DMS153 treated with DMSO at 0.1 percent for 48 hours (cell line): Measurements from ENCODE around the gene LRP1.

ENCODE experiments used
- DNase-seq: peaks from one replicate; lab custom pipeline; 2025; ENCODE audit not compliant: unreplicated experiment; lab: John Stamatoyannopoulos, UW

The LRP1 gene

GRCh38 chr12:57093415-57094207 is 34.7 kb upstream of the LRP1 start:
- no peak for DNase-seq

- no peak for DNase-seq
Observed at GRCh38 chr12:57094208-57095160, 33.8 kb upstream of the LRP1 start.

- DNase-seq = no peak
Observed at GRCh38 chr12:57095440-57095839, 32.8 kb upstream of the LRP1 start.

DNA sequence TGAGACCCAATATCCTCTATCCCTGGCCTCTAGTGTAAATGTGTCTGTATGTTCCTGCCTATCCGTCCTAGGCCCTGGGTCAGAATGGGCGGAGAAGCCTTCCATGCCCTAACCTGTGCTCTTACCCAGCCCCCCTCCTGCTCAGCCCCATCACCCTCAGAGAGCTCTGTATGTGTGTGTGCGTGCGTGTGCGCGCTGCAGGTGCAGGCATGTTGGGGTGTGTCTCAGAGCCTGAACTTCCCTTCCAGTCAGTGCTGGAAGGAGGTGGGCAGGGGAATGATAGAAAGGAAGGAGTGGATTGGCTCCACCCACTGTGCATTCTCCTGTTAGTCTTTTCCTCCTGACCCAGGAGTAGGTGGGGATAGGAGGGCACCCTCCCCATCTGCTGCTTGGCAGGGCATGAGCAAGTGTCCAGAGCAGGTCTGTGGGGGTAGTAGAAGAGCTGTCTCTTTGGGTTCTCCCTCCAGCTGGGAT is 32.1 kb upstream of the LRP1 start:
- DNase-seq = peak; percentile 38

GRCh38 chr12:57096748-57097553 is 31.3 kb upstream of the LRP1 start:
- DNase-seq = no peak

DNA sequence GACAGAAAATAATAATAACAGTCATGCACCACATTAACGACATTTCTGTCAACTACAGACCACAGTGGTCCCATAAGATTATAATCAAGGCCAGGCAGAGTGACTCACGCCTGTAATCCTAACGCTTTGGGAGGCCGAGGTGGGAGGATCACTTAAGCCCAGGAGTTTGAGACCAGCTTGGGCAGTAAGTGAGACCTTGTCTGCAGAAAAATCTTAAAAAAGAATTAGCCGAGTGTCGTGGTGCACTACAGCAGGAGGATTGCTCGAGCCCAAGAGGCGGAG is 30.8 kb upstream of the LRP1 start:
- DNase-seq = no peak

GRCh38 chr12:57098546-57098945 is 29.7 kb upstream of the LRP1 start:
- no peak for DNase-seq

DNA sequence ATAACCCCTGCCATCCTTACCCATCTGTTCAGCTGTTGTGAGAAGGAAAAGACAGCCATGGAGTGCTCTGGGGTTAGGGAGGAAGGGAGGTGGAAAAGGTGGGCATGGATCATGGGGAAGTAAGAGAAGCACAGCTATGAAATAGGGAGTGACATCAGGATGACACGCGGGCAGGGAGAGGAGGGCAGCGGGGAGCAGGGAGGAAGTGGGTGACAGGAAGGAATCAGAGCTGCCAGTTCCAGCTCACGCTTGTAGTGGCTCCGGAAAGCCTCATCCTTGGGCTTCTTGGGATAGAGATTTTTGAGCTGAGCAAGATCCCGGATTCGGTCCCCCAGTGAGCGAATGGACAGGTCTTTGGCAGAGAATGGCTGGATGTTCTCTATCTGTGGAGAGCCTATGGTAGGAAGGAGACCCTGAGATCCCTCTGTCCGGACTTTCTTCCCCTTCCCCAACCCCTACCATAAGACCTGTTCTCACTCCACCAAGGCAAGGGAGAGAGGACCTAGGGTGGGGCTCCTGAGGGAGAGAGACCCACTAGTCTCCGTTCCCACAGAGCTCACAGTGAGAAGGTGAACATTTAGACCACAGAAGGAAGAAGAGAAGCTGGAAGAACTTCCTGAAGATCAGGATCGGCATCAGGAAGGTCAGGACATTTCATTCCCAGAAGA is 29.1 kb upstream of the LRP1 start:
- no peak for DNase-seq

DNA sequence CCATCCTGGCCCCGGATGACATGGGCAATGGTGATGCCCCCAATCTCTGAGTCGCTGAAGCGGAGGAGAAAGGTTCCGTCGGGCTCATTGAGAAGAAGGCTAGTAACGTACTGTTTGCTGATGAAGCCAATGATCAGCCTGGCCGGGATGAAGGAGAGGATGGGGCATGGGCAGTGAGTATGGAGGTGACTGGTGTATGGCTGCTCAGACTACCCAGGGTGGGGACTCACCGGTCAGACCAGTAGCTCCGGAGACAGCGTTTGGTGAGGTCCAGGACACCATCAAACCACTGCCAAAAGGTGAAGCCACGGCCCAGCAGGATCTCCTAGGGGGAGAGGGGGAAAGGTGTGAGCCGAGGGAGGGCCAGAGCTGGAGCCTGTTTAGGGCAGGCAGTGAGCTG is 28.5 kb upstream of the LRP1 start:
- no peak for DNase-seq

GRCh38 chr12:57101892-57102695 is 26.2 kb upstream of the LRP1 start:
- no peak for DNase-seq

DNA sequence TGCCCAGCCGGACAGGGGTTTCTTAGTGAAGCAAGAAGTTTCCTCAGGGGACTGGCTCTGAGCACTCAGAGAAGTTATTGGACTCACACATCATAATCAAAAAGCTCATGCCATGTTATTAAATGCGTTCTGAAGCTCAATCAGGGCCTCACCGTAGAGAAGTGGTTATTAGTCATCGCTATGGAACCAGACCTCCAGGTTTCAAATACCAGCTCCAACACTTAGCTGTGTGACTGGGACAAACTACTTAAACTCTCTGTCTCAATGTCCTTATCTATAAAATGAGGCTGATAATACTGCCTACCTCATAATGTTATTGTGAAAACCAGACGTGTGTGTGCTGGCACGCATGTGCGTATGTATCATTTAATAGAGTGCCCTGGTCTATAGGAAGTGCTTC is 24.4 kb upstream of the LRP1 start:
- no peak for DNase-seq

GRCh38 chr12:57104292-57104910 is 23.9 kb upstream of the LRP1 start:
- no peak for DNase-seq

DNA sequence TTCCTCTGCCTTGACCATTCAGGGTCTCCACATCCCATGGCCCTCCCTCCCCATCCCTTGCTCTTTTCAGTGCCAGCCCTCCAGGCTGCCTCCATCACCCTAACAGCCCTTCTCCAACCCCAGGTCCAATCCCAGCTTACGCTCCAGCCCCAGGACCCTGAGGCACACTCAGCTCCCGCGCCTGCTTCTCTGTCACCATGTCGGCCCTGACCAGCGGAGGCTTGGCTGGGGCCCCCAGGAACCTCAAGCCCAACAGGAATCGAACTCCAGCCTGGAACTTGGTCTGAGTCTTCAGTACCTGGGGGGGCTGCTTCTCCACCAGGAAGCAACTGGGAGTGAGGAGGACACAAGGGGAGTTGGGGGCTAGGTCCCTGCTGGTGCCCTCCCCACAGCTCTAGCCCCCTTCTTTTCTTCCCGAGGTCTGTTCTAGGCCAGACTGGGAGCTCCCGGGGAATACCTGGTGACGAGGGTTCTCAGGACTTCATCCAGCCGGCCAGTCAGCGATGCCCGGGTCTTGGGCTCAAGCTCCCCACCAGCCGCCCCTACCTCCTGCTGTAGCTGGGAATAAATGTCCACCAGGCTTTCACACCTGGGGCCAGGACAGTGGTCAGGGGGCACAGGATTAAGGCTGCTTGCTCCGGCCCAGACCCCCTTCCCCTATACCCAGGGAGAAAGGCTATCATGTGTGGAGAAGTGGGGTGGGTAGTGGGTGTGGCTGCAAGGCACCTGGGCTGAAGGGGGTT is 23.1 kb upstream of the LRP1 start:
- DNase-seq = no peak

DNA sequence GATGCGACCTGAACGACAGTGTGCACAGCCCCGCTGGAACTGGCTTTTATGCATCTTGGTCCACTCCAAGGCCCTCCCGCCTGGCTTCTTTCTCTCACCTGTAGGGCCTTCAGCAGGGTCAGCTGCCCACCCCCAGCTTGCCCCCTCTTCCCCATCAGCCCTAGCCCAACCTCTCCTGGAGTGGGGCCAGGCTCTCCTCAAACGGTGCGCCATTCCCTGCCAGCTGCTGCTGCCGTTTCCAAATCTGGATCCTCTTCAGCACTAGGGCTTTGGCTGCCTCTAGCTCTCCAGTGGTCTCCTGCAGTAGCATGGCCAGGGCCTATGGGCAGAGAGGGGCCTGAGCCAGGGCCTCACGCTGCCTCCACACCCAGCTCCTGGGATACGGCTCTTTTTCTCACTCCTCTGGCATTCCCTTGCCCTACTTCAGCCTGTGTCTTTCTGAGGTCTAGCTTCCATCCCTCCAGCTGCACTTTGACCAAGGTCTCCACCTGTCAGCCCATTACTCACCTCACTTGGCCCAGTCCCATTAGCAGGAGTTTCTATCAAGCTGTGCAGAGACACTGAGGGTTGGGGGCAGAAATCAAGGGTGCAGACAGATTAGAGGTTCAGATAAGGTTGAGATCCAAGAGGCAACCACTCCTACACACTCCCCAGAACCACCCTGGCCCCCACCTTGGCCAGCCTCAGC is 22.1 kb upstream of the LRP1 start:
- no peak for DNase-seq

- DNase-seq = no peak
Observed at GRCh38 chr12:57107456-57108155, 20.7 kb upstream of the LRP1 start.

- DNase-seq = no peak
Observed at GRCh38 chr12:57109207-57110103, 18.8 kb upstream of the LRP1 start.
